HG02763 (cell line): ENCODE data around the gene PCDHGB4.
"Not testable (repeated sequence)": the region's sequence is repeated elsewhere in the genome, so short reads cannot be mapped to it uniquely, and the experiment has no call there.

Experiments
- ATAC-seq: cut with Tn5 transposase; IDR thresholded peaks from one replicate; pipeline ENCODE4 v1.9.1; 2021; ENCODE audit warnings: mild to moderate bottlenecking, moderate library complexity; ENCODE audit not compliant: unreplicated experiment

Gene PCDHGB4

DNA sequence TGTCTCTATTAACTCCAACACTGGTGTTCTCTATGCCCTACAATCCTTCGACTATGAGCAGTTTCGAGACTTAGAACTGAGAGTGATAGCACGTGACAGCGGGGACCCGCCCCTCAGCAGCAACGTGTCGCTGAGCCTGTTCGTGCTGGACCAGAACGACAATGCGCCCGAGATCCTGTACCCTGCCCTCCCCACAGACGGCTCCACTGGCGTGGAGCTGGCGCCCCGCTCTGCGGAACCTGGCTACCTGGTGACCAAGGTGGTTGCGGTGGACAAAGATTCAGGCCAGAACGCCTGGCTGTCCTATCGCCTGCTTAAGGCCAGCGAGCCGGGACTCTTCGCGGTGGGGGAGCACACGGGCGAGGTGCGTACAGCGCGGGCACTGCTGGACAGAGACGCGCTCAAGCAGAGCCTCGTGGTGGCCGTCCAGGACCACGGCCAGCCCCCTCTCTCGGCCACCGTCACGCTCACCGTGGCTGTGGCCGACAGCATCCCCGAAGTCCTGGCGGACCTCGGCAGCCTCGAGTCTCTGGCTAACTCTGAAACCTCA lies 35.3 kb downstream of the PCDHGB4 start:
- no peak for ATAC-seq

DNA sequence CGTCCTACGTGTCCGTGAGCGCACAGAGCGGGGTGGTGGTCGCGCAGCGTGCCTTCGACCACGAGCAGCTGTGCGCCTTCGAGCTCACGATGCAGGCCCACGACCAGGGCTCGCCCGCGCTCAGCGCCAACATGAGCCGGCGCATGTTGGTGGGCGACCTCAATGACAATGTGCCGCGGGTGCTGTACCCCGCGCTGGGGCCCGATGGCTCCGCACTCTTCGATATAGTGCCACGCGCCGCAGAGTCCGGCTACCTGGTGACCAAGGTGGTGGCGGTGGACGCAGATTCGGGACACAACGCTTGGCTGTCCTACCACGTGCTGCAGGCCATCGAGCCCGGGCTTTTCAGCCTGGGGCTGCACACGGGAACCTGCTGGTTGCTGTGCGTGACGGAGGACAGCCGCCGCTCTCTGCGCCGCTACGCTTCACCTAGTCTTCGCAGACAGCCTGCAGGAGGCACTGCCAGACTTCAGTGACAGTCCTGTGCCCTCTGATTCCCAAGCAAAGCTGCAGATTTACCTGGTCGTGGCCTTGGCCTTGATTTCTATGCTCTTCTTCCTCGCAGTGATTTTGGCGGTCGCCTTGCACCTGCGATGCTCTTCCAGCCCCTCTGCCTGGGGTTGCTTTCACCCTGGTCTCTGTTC lies 40.4 kb downstream of the PCDHGB4 start:
- no peak for ATAC-seq

DNA sequence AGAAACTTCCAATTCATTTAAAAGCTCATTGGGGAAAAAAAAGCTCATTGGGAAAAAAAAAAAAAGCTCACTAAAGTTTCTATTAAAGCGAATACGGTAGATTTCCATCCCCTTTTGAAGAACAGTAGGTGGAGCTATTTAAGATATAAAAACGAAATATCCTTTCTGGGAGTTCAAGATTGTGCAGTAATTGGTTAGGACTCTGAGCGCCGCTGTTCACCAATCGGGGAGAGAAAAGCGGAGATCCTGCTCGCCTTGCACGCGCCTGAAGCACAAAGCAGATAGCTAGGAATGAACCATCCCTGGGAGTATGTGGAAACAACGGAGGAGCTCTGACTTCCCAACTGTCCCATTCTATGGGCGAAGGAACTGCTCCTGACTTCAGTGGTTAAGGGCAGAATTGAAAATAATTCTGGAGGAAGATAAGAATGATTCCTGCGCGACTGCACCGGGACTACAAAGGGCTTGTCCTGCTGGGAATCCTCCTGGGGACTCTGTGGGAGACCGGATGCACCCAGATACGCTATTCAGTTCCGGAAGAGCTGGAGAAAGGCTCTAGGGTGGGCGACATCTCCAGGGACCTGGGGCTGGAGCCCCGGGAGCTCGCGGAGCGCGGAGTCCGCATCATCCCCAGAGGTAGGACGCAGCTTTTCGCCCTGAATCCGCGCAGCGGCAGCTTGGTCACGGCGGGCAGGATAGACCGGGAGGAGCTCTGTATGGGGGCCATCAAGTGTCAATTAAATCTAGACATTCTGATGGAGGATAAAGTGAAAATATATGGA lies 43.0 kb downstream of the PCDHGB4 start, which contains the start of gene PCDHGA12:
TSS of gene PCDHGA12 (plus strand) at position 176 of the 782 bp plus-strand sequence. CDS start at position 429, 253 bp downstream.
- peak; percentile 89 for ATAC-seq

DNA sequence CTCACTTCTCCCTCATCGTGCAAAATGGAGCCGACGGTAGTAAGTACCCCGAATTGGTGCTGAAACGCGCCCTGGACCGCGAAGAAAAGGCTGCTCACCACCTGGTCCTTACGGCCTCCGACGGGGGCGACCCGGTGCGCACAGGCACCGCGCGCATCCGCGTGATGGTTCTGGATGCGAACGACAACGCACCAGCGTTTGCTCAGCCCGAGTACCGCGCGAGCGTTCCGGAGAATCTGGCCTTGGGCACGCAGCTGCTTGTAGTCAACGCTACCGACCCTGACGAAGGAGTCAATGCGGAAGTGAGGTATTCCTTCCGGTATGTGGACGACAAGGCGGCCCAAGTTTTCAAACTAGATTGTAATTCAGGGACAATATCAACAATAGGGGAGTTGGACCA lies 43.8 kb downstream of the PCDHGB4 start:
- peak; percentile 40 for ATAC-seq

DNA sequence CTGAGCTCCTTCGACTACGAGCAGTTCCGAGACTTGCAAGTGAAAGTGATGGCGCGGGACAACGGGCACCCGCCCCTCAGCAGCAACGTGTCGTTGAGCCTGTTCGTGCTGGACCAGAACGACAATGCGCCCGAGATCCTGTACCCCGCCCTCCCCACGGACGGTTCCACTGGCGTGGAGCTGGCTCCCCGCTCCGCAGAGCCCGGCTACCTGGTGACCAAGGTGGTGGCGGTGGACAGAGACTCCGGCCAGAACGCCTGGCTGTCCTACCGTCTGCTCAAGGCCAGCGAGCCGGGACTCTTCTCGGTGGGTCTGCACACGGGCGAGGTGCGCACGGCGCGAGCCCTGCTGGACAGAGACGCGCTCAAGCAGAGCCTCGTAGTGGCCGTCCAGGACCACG lies 44.8 kb downstream of the PCDHGB4 start:
- not testable (repeated sequence) for ATAC-seq

DNA sequence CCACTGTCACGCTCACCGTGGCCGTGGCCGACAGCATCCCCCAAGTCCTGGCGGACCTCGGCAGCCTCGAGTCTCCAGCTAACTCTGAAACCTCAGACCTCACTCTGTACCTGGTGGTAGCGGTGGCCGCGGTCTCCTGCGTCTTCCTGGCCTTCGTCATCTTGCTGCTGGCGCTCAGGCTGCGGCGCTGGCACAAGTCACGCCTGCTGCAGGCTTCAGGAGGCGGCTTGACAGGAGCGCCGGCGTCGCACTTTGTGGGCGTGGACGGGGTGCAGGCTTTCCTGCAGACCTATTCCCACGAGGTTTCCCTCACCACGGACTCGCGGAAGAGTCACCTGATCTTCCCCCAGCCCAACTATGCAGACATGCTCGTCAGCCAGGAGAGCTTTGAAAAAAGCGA lies 45.2 kb downstream of the PCDHGB4 start:
- ATAC-seq: not testable (repeated sequence)

DNA sequence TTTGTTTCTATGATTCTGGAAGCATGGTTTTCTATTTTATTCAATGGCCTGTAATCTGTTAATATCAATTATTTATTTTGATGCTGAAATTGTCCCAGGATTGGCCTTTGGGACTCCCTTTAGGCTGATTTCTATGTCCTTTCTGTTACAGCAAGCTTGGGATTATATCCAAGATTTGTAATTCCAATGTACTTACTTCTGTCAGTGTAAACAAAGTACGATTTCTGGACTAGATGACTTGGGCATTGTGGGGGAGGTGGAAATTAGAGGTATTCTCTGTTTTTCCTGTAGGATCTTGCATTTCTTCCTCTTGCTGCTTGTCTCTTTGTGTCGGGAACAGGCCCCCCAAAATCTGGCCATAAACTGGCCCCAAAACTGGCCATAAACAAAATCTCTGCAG lies 46.5 kb downstream of the PCDHGB4 start:
- no peak for ATAC-seq

DNA sequence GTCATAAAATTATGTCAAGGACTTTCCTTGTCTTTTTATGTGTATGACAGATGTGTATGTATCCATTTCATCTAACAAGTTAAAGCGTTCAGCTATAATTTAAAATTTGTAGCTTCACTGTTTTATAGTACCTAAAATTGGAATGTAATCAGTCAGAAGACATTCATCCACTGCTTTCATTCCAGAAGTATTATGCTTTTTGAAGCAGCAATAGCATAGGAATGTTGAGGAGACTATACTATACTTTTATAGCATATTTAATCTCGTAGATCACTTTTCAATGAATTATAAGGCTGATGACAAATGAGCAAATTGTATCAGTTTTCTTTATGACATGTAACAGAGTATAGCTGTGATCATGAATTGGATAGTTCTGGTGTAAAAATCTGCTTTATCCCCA lies 49.7 kb downstream of the PCDHGB4 start:
- no peak for ATAC-seq

DNA sequence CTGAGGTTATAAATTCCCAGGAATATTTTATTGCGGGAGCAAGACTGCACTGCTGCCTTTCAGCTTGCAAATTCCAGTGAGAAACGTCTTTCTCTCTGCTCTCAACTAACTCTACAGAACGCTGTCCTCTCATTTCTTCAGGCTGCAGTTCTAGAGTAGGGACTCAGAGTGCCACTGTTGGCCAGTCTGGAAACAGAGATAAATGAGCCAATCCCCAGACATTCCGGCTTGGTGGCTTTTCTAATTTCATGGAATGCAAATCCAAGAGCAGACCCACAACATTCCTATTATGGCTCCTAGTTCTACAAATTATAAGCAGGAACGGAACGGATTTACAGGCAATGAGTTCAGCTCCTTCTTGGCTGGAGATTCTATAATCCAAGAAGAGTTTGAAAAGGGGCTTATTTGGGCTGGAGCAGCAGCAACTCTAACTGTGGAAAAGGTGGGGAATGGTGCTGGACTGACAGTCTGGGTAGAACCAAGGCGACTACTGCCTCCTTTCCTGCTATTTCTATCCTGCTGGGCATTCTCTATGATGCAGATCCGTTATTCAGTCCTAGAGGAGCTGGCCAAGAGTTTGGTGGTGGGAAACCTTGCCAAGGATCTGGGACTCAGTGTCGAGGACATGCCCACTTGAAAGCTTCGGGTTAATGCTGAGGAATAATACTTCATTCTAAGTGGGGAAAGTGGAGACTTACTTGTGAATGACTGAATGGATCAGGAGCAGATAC lies 52.1 kb downstream of the PCDHGB4 start:
- ATAC-seq: no peak
